ENCODE measurements around the gene IDH3B. TPM values are rescaled to one million over a fixed set of nuclear protein-coding genes. Genes with fewer than 3 reads are reported as not detected.

IDH3B gene
- total RNA-seq, 1 experiment from 2014 or later: 132 TPM

DNA sequence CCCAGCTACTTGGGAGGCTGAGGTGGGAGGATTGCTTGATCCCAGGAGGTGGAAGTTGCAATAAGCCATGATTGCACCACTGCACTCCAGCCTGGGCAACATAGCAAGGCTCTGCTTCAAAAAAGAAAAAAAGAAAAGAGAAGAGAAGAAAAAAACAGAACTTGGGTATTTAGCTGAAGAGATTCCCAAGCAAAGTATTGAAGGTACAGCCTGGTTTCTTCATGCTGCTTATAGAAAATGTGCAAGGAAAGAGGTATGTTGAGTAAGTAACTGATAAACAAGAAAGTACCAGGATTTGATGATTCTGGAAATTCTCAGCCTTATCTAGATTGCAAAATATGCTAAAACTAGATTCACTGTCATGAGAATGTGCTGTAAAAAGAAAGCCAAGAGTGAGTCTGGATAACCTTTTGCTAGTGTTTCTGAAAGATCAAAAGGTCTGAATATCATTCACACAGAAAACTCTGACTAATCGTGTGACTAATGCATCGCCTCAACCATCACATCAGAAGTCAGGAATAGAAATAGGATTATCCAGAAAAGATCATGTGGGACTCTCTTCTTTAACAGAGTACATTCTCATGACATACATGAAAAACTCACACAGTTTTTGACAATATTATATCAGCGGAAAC is 43.9 kb downstream of the IDH3B start:
- ChIA-PET POLR2A (no interaction called here), CTCF (no interaction called here), RAD21 (ENCODE audit: low non-redundant PET in 1 of 2, low total read pairs in 2 of 2, uncharacterized antibody in 2 of 2, unreplicated experiment in 2 of 2) (no interaction called here)
- DNase-seq (ENCODE audit: low read depth, low spot score): peak; percentile 22
- intact Hi-C loops (cut with micrococcal nuclease): no loop called here
- no peak overlapping the region; the same call in 1 of the 2 replicates for H3K27ac ChIP-seq (ENCODE audit: low read depth, low read length)
- H3K27me3 ChIP-seq (ENCODE audit: insufficient read depth, low read length): no peaks in the 10 kb centered on the region
- H3K4me1 ChIP-seq (ENCODE audit: control insufficient read depth in 1 of 2, insufficient read depth in 2 of 2, low read length in 2 of 2): peaks cover 9 to 17% of the 10 kb centered on the region in 2 experiments
- BruUV-seq (replicated peaks): no TSS peak
- H3K79me2 ChIP-seq (ENCODE audit: insufficient read depth, low read length): no peaks in the 10 kb centered on the region
- peak overlapping the region; percentile 32 for H2AFZ ChIP-seq (ENCODE audit: low read depth, low read length, poor library complexity, severe bottlenecking)
- H3K9me3 ChIP-seq (ENCODE audit: control insufficient read depth in 1 of 2, insufficient read depth in 1 of 2, low read depth in 1 of 2, low read length in 2 of 2): 0 out of 4 replicates have a peak, but pooled peaks cover 0 to 9% of the 10 kb centered on the region in 2 experiments
- H4K20me1 ChIP-seq (ENCODE audit: insufficient read depth): no peaks in the 10 kb centered on the region
- TF ChIP-seq SP1 (IDR thresholded peaks at IDR 0.05; ENCODE audit: low read depth): peak; percentile 33; the same call in 1 of the 2 replicates
- peak; percentile 60 for TF ChIP-seq TCF7L2 (IDR thresholded peaks at IDR 0.05; ENCODE audit: borderline replicate concordance, extremely low read depth, insufficient read depth, insufficient read length)
- TF ChIP-seq ELF1 (IDR thresholded peaks at IDR 0.05; ENCODE audit: borderline replicate concordance, low read depth): no peak
- TF ChIP-seq FOSL1 (IDR thresholded peaks at IDR 0.05; ENCODE audit: low read depth): peak; percentile 75
- TF ChIP-seq CEBPB (IDR thresholded peaks at IDR 0.05; ENCODE audit: low read depth): 0 out of 2 replicates have a peak, but pooled peaks have one; percentile 11
- peak; percentile 66 for TF ChIP-seq JUND (IDR thresholded peaks at IDR 0.05)
- TF ChIP-seq, protein P1, sequence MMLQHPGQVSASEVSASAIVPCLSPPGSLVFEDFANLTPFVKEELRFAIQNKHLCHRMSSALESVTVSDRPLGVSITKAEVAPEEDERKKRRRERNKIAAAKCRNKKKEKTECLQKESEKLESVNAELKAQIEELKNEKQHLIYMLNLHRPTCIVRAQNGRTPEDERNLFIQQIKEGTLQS (IDR thresholded peaks at IDR 0.05): no peak
- peak; percentile 71; the same call in 1 of the 2 replicates for ATAC-seq
- H3K4me2 ChIP-seq (ENCODE audit: low read length): peak overlapping the region; percentile 20
- H3K36me3 ChIP-seq (ENCODE audit: control insufficient read depth in 1 of 2, insufficient read depth in 2 of 2, low read length in 2 of 2): no peaks in the 10 kb centered on the region
- H3K4me3 ChIP-seq (replicated peaks in 1 of 2; ENCODE audit: low read depth in 1 of 2, low read length in 2 of 2): no peak overlapping the region
- H3K9ac ChIP-seq (ENCODE audit: low read length): no peak overlapping the region
- no peaks in the 10 kb centered on the region for H3K9me2 ChIP-seq (ENCODE audit: insufficient read depth)

DNA sequence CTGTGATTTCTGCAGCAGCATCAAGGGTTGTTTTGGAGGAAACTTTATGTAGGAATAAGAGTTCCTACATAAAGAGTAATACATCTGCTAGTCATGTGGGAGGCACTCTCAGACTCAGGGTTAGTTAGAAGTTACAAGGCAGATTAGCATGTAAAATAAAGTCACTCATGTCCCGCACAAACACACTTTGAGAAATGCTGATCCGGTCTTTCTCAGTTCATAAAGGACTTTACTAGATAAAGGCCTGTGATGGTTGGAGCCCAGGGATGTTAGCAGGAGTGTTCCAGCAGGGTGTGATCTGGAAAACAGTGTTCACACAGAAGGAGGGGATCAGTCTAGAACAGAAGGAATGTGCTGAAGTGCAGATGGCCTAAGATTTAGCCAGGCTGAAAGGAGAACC is 44.7 kb downstream of the IDH3B start:
- no peak for ATAC-seq
- Histone ChIP-seq H3K4me3 (replicated peaks in 1 of 2; ENCODE audit: low read depth in 1 of 2, low read length in 2 of 2) (no peak overlapping the region), H3K9me2 (ENCODE audit: insufficient read depth) (no peaks in the 10 kb centered on the region), H3K27ac (ENCODE audit: low read depth, low read length) (no peak overlapping the region), H3K9me3 (ENCODE audit: control insufficient read depth in 1 of 2, insufficient read depth in 1 of 2, low read depth in 1 of 2, low read length in 2 of 2) (0 out of 4 replicates have a peak, but pooled peaks cover 0 to 3% of the 10 kb centered on the region in 2 experiments), H3K4me1 (ENCODE audit: control insufficient read depth in 1 of 2, insufficient read depth in 2 of 2, low read length in 2 of 2) (peaks cover 9 to 17% of the 10 kb centered on the region in 2 experiments), H4K20me1 (ENCODE audit: insufficient read depth) (no peaks in the 10 kb centered on the region), H2AFZ (ENCODE audit: low read depth, low read length, poor library complexity, severe bottlenecking) (no peak overlapping the region), H3K4me2 (ENCODE audit: low read length) (peak overlapping the region; percentile 20), H3K27me3 (ENCODE audit: insufficient read depth, low read length) (no peaks in the 10 kb centered on the region), H3K36me3 (ENCODE audit: control insufficient read depth in 1 of 2, insufficient read depth in 2 of 2, low read length in 2 of 2) (no peaks in the 10 kb centered on the region), H3K79me2 (ENCODE audit: insufficient read depth, low read length) (no peaks in the 10 kb centered on the region), H3K9ac (ENCODE audit: low read length) (no peak overlapping the region)
- no peak for DNase-seq (ENCODE audit: low read depth, low spot score)
- ChIA-PET POLR2A (no interaction called here), CTCF (no interaction called here), RAD21 (ENCODE audit: low non-redundant PET in 1 of 2, low total read pairs in 2 of 2, uncharacterized antibody in 2 of 2, unreplicated experiment in 2 of 2) (no interaction called here)
- BruUV-seq (replicated peaks): no TSS peak
- intact Hi-C loops (cut with micrococcal nuclease): no loop called here
- no peak for TF ChIP-seq SRF (IDR thresholded peaks at IDR 0.05; ENCODE audit: low read depth)
- TF ChIP-seq, protein P2, sequence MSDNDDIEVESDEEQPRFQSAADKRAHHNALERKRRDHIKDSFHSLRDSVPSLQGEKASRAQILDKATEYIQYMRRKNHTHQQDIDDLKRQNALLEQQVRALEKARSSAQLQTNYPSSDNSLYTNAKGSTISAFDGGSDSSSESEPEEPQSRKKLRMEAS (IDR thresholded peaks at IDR 0.05): no peak
- TF ChIP-seq CBX3 (IDR thresholded peaks at IDR 0.05; ENCODE audit: low read depth): no peak
- TF ChIP-seq POLR2A (IDR thresholded peaks at IDR 0.05; ENCODE audit: borderline replicate concordance, extremely low read depth, insufficient read depth, insufficient read length): no peak
- no peak for TF ChIP-seq EZH2phosphoT487 (IDR thresholded peaks at IDR 0.05; ENCODE audit: borderline replicate concordance)
- TF ChIP-seq JUND (IDR thresholded peaks at IDR 0.05): no peak
- no peak for TF ChIP-seq TCF7L2 (IDR thresholded peaks at IDR 0.05; ENCODE audit: borderline replicate concordance, extremely low read depth, insufficient read depth, insufficient read length)
- TF ChIP-seq, protein P3, sequence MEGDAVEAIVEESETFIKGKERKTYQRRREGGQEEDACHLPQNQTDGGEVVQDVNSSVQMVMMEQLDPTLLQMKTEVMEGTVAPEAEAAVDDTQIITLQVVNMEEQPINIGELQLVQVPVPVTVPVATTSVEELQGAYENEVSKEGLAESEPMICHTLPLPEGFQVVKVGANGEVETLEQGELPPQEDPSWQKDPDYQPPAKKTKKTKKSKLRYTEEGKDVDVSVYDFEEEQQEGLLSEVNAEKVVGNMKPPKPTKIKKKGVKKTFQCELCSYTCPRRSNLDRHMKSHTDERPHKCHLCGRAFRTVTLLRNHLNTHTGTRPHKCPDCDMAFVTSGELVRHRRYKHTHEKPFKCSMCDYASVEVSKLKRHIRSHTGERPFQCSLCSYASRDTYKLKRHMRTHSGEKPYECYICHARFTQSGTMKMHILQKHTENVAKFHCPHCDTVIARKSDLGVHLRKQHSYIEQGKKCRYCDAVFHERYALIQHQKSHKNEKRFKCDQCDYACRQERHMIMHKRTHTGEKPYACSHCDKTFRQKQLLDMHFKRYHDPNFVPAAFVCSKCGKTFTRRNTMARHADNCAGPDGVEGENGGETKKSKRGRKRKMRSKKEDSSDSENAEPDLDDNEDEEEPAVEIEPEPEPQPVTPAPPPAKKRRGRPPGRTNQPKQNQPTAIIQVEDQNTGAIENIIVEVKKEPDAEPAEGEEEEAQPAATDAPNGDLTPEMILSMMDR (IDR thresholded peaks at IDR 0.05 in 2 of 3, conservative IDR thresholded peaks at IDR 0.05 in 1 of 3; ENCODE audit: borderline replicate concordance in 1 of 3, insufficient read depth in 1 of 3, low read depth in 2 of 3, low read length in 2 of 3): no peak
- TF ChIP-seq CEBPB (IDR thresholded peaks at IDR 0.05; ENCODE audit: low read depth): no peak
- no peak for TF ChIP-seq FOSL1 (IDR thresholded peaks at IDR 0.05; ENCODE audit: low read depth)
- TF ChIP-seq, protein P4, sequence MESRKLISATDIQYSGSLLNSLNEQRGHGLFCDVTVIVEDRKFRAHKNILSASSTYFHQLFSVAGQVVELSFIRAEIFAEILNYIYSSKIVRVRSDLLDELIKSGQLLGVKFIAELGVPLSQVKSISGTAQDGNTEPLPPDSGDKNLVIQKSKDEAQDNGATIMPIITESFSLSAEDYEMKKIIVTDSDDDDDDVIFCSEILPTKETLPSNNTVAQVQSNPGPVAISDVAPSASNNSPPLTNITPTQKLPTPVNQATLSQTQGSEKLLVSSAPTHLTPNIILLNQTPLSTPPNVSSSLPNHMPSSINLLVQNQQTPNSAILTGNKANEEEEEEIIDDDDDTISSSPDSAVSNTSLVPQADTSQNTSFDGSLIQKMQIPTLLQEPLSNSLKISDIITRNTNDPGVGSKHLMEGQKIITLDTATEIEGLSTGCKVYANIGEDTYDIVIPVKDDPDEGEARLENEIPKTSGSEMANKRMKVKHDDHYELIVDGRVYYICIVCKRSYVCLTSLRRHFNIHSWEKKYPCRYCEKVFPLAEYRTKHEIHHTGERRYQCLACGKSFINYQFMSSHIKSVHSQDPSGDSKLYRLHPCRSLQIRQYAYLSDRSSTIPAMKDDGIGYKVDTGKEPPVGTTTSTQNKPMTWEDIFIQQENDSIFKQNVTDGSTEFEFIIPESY (IDR thresholded peaks at IDR 0.05; ENCODE audit: extremely low read depth, insufficient replicate concordance, low read length): no peak
- TF ChIP-seq EGR1 (IDR thresholded peaks at IDR 0.05; ENCODE audit: low read depth): no peak
- TF ChIP-seq RAD21 (IDR thresholded peaks at IDR 0.05; ENCODE audit: low read depth): no peak
- no peak for TF ChIP-seq SIN3A (IDR thresholded peaks at IDR 0.05; ENCODE audit: low read depth)
